A673 (cell line): ENCODE results near the gene ASIC2. TPM values are rescaled to one million over a fixed set of nuclear protein-coding genes. Genes with fewer than 3 reads are reported as not detected.

Experiments
- BruUV-seq: library from RNA; stranded (reverse); fragments of 400-500 nt; replicated peaks from 2 replicates; lab custom pipeline; 2021; lab: Mats Ljungman, UMichigan
- CTCF ChIA-PET: fragments of 300-600 bp; sonication (Branson Sonifier 250); formaldehyde crosslinking; loops from one replicate; lab custom pipeline; 2022; ENCODE audit warnings: antibody characterized with exemption; lab: Charles Lee
- POLR2A ChIA-PET: fragments of 300-600 bp; sonication (Branson Sonifier 250); formaldehyde crosslinking; loops from one replicate; lab custom pipeline; 2022; ENCODE audit warnings: antibody characterized with exemption; ENCODE audit not compliant: low non-redundant PET; lab: Charles Lee
- DNase-seq: peaks from one replicate; pipeline ENCODE4 v3.0.0-alpha.2; 2015; ENCODE audit warnings: low spot score
- H3K27ac ChIP-seq: fragments of 200-600 bp; sonication (generic); 2 replicates; pipeline ENCODE4 v1.5.1; 2016; ENCODE audit warnings: mixed run types, low read depth, mild to moderate bottlenecking, mixed read lengths, antibody characterized with exemption, low read length; ENCODE audit not compliant: poor library complexity, severe bottlenecking
- H3K27me3 ChIP-seq: fragments of 200-600 bp; sonication (generic); replicated peaks from 2 replicates; pipeline ENCODE4 v1.6.1; 2017; ENCODE audit warnings: mixed run types, low read depth, mild to moderate bottlenecking, mixed read lengths, antibody characterized with exemption, low read length; ENCODE audit not compliant: insufficient read depth, poor library complexity
- H3K36me3 ChIP-seq: fragments of 200-600 bp; sonication (generic); 2 replicates; pipeline ENCODE4 v1.6.1; 2016; ENCODE audit warnings: mixed run types, mild to moderate bottlenecking, mixed read lengths, antibody characterized with exemption, low read length; ENCODE audit not compliant: insufficient read depth, poor library complexity, severe bottlenecking
- H3K4me1 ChIP-seq: fragments of 200-600 bp; sonication (generic); 2 replicates; pipeline ENCODE4 v1.6.1; 2017; ENCODE audit warnings: mixed run types, mild to moderate bottlenecking, mixed read lengths, antibody characterized with exemption, low read length; ENCODE audit not compliant: insufficient read depth, poor library complexity, severe bottlenecking
- H3K4me3 ChIP-seq: fragments of 200-600 bp; sonication (generic); 2 replicates; pipeline ENCODE4 v1.5.1; 2016; ENCODE audit warnings: low read depth, mixed run types, mild to moderate bottlenecking, mixed read lengths, low read length; ENCODE audit not compliant: poor library complexity, severe bottlenecking
- H3K9me3 ChIP-seq: fragments of 200-600 bp; sonication (generic); 2 replicates; pipeline ENCODE4 v1.6.1; 2016; ENCODE audit warnings: mixed run types, low read depth, mild to moderate bottlenecking, mixed read lengths, antibody characterized with exemption, low read length; ENCODE audit not compliant: poor library complexity, severe bottlenecking
- CTCF ChIP-seq: fragments of 300-800, 200-600 bp; sonication (generic); conservative IDR thresholded peaks from 2 replicates; pipeline ENCODE4 v1.5.1; 2017; ENCODE audit warnings: low read depth, mild to moderate bottlenecking, antibody characterized with exemption, low read length, moderate library complexity, mixed read lengths
- EZH2 ChIP-seq: fragments of 200-600 bp; sonication (generic); IDR thresholded peaks from 2 replicates; pipeline ENCODE4 v1.6.1; 2017; ENCODE audit warnings: borderline replicate concordance, low read depth, mild to moderate bottlenecking, mixed read lengths, antibody characterized with exemption, low read length; ENCODE audit not compliant: poor library complexity, severe bottlenecking
- intact Hi-C: fragments of 100-400 bp; cut with micrococcal nuclease; formaldehyde crosslinking; loops from one replicate; pipeline ENCODE4 v1.10.0; 2022; ENCODE audit not compliant: unreplicated experiment
- total RNA-seq: library from RNA; stranded (reverse); gene quantifications from 2 replicates; pipeline ENCODE4 v1.2.3, GENCODE V29; 2021

Gene ASIC2
- total RNA-seq, 1 experiment from 2014 or later: 8.6 TPM

GRCh38 chr17:33239702-33240101, 53.4 kb downstream of the ASIC2 start:
- ChIA-PET CTCF (no interaction called here), POLR2A (no interaction called here)
- no peaks in the 10 kb centered on the region for H3K36me3 ChIP-seq
- no TSS peak for BruUV-seq
- TF ChIP-seq CTCF: no peak
- no peak for TF ChIP-seq EZH2
- no peak overlapping the region for H3K4me3 ChIP-seq
- no peak overlapping the region for H3K27ac ChIP-seq
- no peaks in the 10 kb centered on the region for H3K27me3 ChIP-seq
- intact Hi-C loops: no loop called here
- H3K9me3 ChIP-seq: no peaks in the 10 kb centered on the region
- H3K4me1 ChIP-seq: peaks cover 8% of the 10 kb centered on the region
- no peak for DNase-seq

- BruUV-seq: no TSS peak
- H3K4me3 ChIP-seq: no peak overlapping the region
- H3K27ac ChIP-seq: no peak overlapping the region
- no peaks in the 10 kb centered on the region for H3K36me3 ChIP-seq
- H3K4me1 ChIP-seq: peaks cover 8% of the 10 kb centered on the region
- intact Hi-C loops: no loop called here
- no peaks in the 10 kb centered on the region for H3K27me3 ChIP-seq
- CTCF ChIA-PET: interaction anchor here (0.6 kb wide), 1 partner anchor 197 kb away, joined by 3 read pairs; no protein-coding TSS in a partner anchor
- DNase-seq: peak; percentile 60
- POLR2A ChIA-PET: interaction anchor here (0.6 kb wide), 1 partner anchor 32 kb away, joined by 3 read pairs; no protein-coding TSS in a partner anchor
- no peaks in the 10 kb centered on the region for H3K9me3 ChIP-seq
- TF ChIP-seq CTCF (no peak), EZH2 (no peak)
Measured at GRCh38 chr17:33234930-33235685, 58.0 kb downstream of the ASIC2 start.

GRCh38 chr17:33234233-33234632, 58.9 kb downstream of the ASIC2 start:
- Histone ChIP-seq H3K4me1 (peaks cover 8% of the 10 kb centered on the region), H3K9me3 (no peaks in the 10 kb centered on the region), H3K27ac (no peak overlapping the region), H3K27me3 (no peaks in the 10 kb centered on the region), H3K4me3 (no peak overlapping the region), H3K36me3 (no peaks in the 10 kb centered on the region)
- ChIA-PET POLR2A (no interaction called here), CTCF (no interaction called here)
- no peak for DNase-seq
- BruUV-seq: no TSS peak
- TF ChIP-seq CTCF (no peak), EZH2 (no peak)
- intact Hi-C loops: no loop called here
